WERI-Rb-1 (cell line): Measurements from ENCODE around the gene MYO16.

Experiments
- DNase-seq: peaks from one replicate; pipeline ENCODE4 v3.0.0-alpha.2; 2020
- H3K27ac ChIP-seq: fragments of 250-450 bp; sonication (Bioruptor Pico); 2 replicates; pipeline ENCODE4 v1.5.1; 2020; ENCODE audit warnings: mild to moderate bottlenecking, moderate library complexity
- H3K27me3 ChIP-seq: fragments of 250-450 bp; sonication (Bioruptor Pico); 2 replicates; pipeline ENCODE4 v1.5.1; 2021; ENCODE audit warnings: mild to moderate bottlenecking, low read depth, moderate library complexity; ENCODE audit not compliant: insufficient read depth, severe bottlenecking
- H3K36me3 ChIP-seq: fragments of 250-450 bp; sonication (Bioruptor Pico); 2 replicates; pipeline ENCODE4 v1.5.1; 2020; ENCODE audit warnings: mild to moderate bottlenecking, moderate library complexity
- H3K4me3 ChIP-seq: 2 replicates; pipeline ENCODE4 v1.5.1; 2011; ENCODE audit warnings: low read depth, mild to moderate bottlenecking, control low read depth, low read length
- H3K9me3 ChIP-seq: fragments of 250-450 bp; sonication (Bioruptor Pico); 2 replicates; pipeline ENCODE4 v1.5.1; 2021; ENCODE audit warnings: mild to moderate bottlenecking, moderate library complexity; ENCODE audit not compliant: severe bottlenecking
- TF ChIP-seq, protein P1 (sequence below): IDR thresholded peaks from 2 replicates; pipeline ENCODE4 v1.5.1; 2011; ENCODE audit warnings: low read depth, mild to moderate bottlenecking, control low read depth, inconsistent platforms, low read length

Gene MYO16

DNA sequence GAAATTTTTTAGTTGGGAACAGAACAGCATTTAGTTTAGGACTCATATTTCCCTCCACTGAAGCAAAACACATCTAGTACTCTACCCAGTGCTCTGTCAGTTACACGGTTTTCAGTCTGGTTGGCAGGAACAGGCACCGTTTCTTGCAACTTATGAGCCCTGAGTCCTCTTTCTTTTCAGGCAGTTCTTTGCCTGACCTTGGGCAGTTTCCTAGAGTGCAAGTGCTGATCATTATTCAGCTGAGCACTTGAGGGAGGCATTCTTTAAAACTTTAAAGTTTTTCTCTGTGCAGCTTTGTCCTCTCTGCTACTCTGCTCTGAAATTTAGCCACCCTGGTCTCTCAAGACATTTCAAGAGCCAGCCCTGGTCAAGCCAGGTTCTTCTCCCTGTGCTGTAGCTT is 96.1 kb downstream of the MYO16 start:
- no peaks in the 10 kb centered on the region for H3K36me3 ChIP-seq
- TF ChIP-seq, protein P1, sequence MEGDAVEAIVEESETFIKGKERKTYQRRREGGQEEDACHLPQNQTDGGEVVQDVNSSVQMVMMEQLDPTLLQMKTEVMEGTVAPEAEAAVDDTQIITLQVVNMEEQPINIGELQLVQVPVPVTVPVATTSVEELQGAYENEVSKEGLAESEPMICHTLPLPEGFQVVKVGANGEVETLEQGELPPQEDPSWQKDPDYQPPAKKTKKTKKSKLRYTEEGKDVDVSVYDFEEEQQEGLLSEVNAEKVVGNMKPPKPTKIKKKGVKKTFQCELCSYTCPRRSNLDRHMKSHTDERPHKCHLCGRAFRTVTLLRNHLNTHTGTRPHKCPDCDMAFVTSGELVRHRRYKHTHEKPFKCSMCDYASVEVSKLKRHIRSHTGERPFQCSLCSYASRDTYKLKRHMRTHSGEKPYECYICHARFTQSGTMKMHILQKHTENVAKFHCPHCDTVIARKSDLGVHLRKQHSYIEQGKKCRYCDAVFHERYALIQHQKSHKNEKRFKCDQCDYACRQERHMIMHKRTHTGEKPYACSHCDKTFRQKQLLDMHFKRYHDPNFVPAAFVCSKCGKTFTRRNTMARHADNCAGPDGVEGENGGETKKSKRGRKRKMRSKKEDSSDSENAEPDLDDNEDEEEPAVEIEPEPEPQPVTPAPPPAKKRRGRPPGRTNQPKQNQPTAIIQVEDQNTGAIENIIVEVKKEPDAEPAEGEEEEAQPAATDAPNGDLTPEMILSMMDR = no peak
- H3K27me3 ChIP-seq = peaks cover 12% of the 10 kb centered on the region
- H3K4me3 ChIP-seq = no peak overlapping the region
- H3K9me3 ChIP-seq = no peaks in the 10 kb centered on the region
- H3K27ac ChIP-seq = no peak overlapping the region
- no peak for DNase-seq

DNA sequence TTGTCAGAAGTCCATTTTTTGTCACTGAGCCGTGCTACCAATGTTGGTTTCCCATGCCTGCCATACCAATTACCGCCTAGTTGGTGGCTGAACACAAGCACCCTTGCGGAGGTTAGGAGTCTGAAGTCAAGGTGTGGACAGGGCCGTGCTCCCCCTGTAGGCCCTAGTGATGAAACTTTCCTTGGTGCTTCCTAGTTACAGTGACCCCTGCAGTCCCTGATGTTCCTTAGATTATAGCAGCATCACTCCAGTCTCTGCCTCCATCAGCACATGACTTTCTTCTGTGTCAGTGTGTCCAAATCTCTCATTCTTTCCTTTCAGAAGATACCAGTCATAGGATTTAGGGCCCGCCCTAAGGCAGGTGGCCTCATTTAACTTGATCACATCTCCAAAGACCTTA is 99.0 kb downstream of the MYO16 start:
- TF ChIP-seq, protein P1 = peak; percentile 80
- Histone ChIP-seq H3K36me3 (no peaks in the 10 kb centered on the region), H3K4me3 (no peak overlapping the region), H3K27ac (no peak overlapping the region), H3K9me3 (no peaks in the 10 kb centered on the region), H3K27me3 (peaks cover 12% of the 10 kb centered on the region)
- DNase-seq = peak; percentile 55

DNA sequence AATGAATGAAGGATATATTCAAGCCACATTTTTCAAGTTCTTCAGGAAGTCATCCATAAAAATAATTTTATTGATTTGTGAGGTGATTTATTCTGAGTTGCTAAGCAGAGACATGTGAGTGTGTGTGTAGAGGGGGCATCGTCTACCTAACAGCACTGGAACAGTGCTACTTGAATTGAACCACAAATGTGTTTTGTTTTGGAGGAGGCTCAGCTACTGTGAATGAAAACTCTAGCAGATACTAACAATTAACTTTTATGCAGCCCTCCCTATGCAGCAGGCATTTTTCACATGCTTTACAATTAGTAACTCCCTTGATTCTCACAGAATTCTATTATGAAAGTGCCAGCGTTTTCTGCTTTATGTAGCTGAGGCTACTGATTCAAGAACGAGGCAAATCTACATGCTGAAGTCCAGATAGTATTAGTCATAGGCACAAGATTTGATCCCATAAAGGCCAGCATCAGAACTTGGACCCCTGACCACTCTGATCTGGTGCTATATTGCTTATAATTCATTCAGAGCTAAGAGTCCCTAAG is 103.7 kb downstream of the MYO16 start:
- Histone ChIP-seq H3K36me3 (no peaks in the 10 kb centered on the region), H3K27me3 (peaks cover 8% of the 10 kb centered on the region), H3K4me3 (no peak overlapping the region), H3K27ac (no peak overlapping the region), H3K9me3 (peaks cover 4% of the 10 kb centered on the region)
- no peak for DNase-seq
- TF ChIP-seq, protein P1 = no peak

DNA sequence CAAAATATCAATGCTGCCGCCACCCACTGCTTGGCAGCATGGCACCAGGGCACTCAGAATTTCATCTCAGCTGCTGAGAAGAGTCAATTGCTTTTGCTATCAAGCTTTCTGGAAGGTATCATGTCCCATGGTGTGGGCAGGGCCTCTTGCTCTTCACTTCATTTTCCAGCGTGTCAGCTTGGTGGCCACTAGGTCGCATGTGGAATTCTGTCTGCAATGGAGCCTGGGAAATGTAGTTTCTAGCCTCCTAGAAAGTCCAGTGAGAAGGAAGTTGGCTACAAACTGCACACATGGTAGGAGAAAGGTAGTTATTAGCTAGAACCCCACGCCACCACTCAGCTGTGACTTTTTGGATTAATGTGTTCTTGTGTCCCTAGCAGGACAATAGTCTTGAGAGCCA is 105.3 kb downstream of the MYO16 start:
- Histone ChIP-seq H3K36me3 (no peaks in the 10 kb centered on the region), H3K4me3 (no peak overlapping the region), H3K27ac (no peak overlapping the region), H3K9me3 (peaks cover 4% of the 10 kb centered on the region), H3K27me3 (peaks cover 8% of the 10 kb centered on the region)
- DNase-seq = peak; percentile 48
- TF ChIP-seq, protein P1 = no peak

DNA sequence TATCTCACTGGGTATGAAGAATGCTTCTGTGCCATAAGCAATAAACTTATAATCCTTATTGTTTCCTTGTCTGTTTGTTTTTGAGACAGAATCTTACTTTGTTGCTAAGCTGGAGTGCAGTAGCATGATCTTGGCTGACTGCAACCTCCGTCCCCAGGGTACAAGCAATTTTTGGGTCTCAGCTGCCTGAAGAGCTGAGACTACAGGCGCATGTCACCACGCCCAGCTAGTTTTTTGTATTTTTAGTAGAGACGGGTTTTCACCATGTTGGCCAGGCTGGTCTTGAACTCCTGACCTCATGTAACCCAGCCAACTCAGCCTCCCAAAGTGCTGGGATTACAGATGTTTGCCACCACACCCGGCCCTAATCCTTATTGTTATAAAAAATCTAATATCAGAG is 112.5 kb downstream of the MYO16 start:
- DNase-seq = no peak
- peaks cover 5% of the 10 kb centered on the region for H3K27me3 ChIP-seq

More for the DNA sequence above, 112.5 kb downstream of the MYO16 start:
- Histone ChIP-seq H3K9me3 (peaks cover 7% of the 10 kb centered on the region), H3K4me3 (no peak overlapping the region), H3K36me3 (no peaks in the 10 kb centered on the region), H3K27ac (no peak overlapping the region)
- TF ChIP-seq, protein P1 = no peak
